ENCODE results near the gene CFAP57.
A peak's percentile ranks its signal among the peaks of the same experiment; 100 is the strongest.
"Not testable (repeated sequence)": the region's sequence is repeated elsewhere in the genome, so short reads cannot be mapped to it uniquely, and the experiment has no call there.

The CFAP57 gene

GRCh38 chr1:43171876-43172526, at the start of gene CFAP57, which contains the start of gene EBNA1BP2:
Gene CFAP57, plus strand, starts transcription at chr1:43172330. Its CDS starts 424 bp downstream, at chr1:43172754.
Gene EBNA1BP2, minus strand, starts transcription at chr1:43172290. Its CDS starts 172 bp downstream, at chr1:43172118.
- peak; percentile 87 for DNase-seq

GRCh38 chr1:43123031-43123430, 49.1 kb upstream of the CFAP57 start:
- no peak for DNase-seq

- no peak for DNase-seq
Observed at GRCh38 chr1:43128816-43129215, 43.3 kb upstream of the CFAP57 start.

- no peak for DNase-seq
Observed at GRCh38 chr1:43129426-43129825, 42.7 kb upstream of the CFAP57 start.

GRCh38 chr1:43134068-43134467, 38.1 kb upstream of the CFAP57 start:
- DNase-seq, result no peak

- no peak for DNase-seq
Observed at GRCh38 chr1:43134640-43135039, 37.5 kb upstream of the CFAP57 start.

- no peak for DNase-seq
Observed at GRCh38 chr1:43135857-43136781, 36.0 kb upstream of the CFAP57 start.

GRCh38 chr1:43137445-43138052, 34.6 kb upstream of the CFAP57 start:
- DNase-seq, result no peak

- DNase-seq, result not testable (repeated sequence)
Observed at GRCh38 chr1:43139295-43139694, 32.8 kb upstream of the CFAP57 start.

- no peak for DNase-seq
Observed at GRCh38 chr1:43140010-43140409, 32.1 kb upstream of the CFAP57 start.

- DNase-seq, result no peak
Observed at GRCh38 chr1:43140583-43140982, 31.5 kb upstream of the CFAP57 start.

GRCh38 chr1:43143441-43143888, 28.7 kb upstream of the CFAP57 start:
- DNase-seq, result no peak

- no peak for DNase-seq
Observed at GRCh38 chr1:43144237-43144636, 27.9 kb upstream of the CFAP57 start.

GRCh38 chr1:43147625-43148327, 24.4 kb upstream of the CFAP57 start:
- DNase-seq, result peak; percentile 12

- DNase-seq, result no peak
Observed at GRCh38 chr1:43149889-43150288, 22.2 kb upstream of the CFAP57 start.

- DNase-seq, result no peak
Observed at GRCh38 chr1:43152866-43153265, 19.3 kb upstream of the CFAP57 start.

GRCh38 chr1:43153443-43153842, 18.7 kb upstream of the CFAP57 start:
- no peak for DNase-seq

GRCh38 chr1:43156026-43156425, 16.1 kb upstream of the CFAP57 start:
- no peak for DNase-seq

- DNase-seq, result no peak
Observed at GRCh38 chr1:43165162-43165561, 7.0 kb upstream of the CFAP57 start.

GRCh38 chr1:43165765-43166164, 6.4 kb upstream of the CFAP57 start:
- DNase-seq, result no peak

- DNase-seq, result no peak
Observed at GRCh38 chr1:43171312-43171875, 736 bp upstream of the CFAP57 start.

GRCh38 chr1:43172527-43172972, 420 bp downstream of the CFAP57 start:
- DNase-seq, result peak; percentile 74
